ENCODE results near the gene RFWD3.
"Not testable (repeated sequence)": the region's sequence is repeated elsewhere in the genome, so short reads cannot be mapped to it uniquely, and the experiment has no call there.

Gene RFWD3

GRCh38 chr16:74666425-74667254 lies at the start of gene RFWD3:
RFWD3 (minus strand) TSS chr16:74666877; CDS start chr16:74661449, 5,428 bp downstream.
- DNase-seq (ENCODE audit: low read depth), result peak; percentile 97

GRCh38 chr16:74716355-74716754 lies 49.7 kb upstream of the RFWD3 start:
- DNase-seq (ENCODE audit: low read depth), result no peak

- DNase-seq (ENCODE audit: low read depth), result no peak
These were observed 47.2 kb upstream of the RFWD3 start for GRCh38 chr16:74713876-74714275.

GRCh38 chr16:74713325-74713724 lies 46.6 kb upstream of the RFWD3 start:
- no peak for DNase-seq (ENCODE audit: low read depth)

- no peak for DNase-seq (ENCODE audit: low read depth)
These were observed 45.3 kb upstream of the RFWD3 start for GRCh38 chr16:74711938-74712337.

- no peak for DNase-seq (ENCODE audit: low read depth)
These were observed 43.7 kb upstream of the RFWD3 start for GRCh38 chr16:74710401-74710800.

- peak; percentile 41 for DNase-seq (ENCODE audit: low read depth)
These were observed 42.8 kb upstream of the RFWD3 start for GRCh38 chr16:74709441-74709877.

GRCh38 chr16:74700438-74701225 lies 34.0 kb upstream of the RFWD3 start, which contains the start of gene MLKL:
MLKL (minus strand) TSS chr16:74700862; CDS start chr16:74695757, 5,105 bp downstream.
- peak; percentile 16 for DNase-seq (ENCODE audit: low read depth)

- DNase-seq (ENCODE audit: low read depth), result no peak
These were observed 33.4 kb upstream of the RFWD3 start for GRCh38 chr16:74700116-74700437.

- no peak for DNase-seq (ENCODE audit: low read depth)
These were observed 33.0 kb upstream of the RFWD3 start for GRCh38 chr16:74699666-74700065.

GRCh38 chr16:74698222-74698621 lies 31.5 kb upstream of the RFWD3 start:
- DNase-seq (ENCODE audit: low read depth), result no peak

- DNase-seq (ENCODE audit: low read depth), result peak; percentile 83
These were observed 29.1 kb upstream of the RFWD3 start for GRCh38 chr16:74695450-74696422.

- no peak for DNase-seq (ENCODE audit: low read depth)
These were observed 24.6 kb upstream of the RFWD3 start for GRCh38 chr16:74691093-74691855.

- DNase-seq (ENCODE audit: low read depth), result no peak
These were observed 15.9 kb upstream of the RFWD3 start for GRCh38 chr16:74682556-74682955.

- DNase-seq (ENCODE audit: low read depth), result no peak
These were observed 14.0 kb upstream of the RFWD3 start for GRCh38 chr16:74680681-74681080.

- no peak for DNase-seq (ENCODE audit: low read depth)
These were observed 13.3 kb upstream of the RFWD3 start for GRCh38 chr16:74679983-74680382.

GRCh38 chr16:74677868-74678267 lies 11.2 kb upstream of the RFWD3 start:
- DNase-seq (ENCODE audit: low read depth), result no peak

- DNase-seq (ENCODE audit: low read depth), result no peak
These were observed 7.2 kb upstream of the RFWD3 start for GRCh38 chr16:74673876-74674275.

- not testable (repeated sequence) for DNase-seq (ENCODE audit: low read depth)
These were observed 2.2 kb upstream of the RFWD3 start for GRCh38 chr16:74668877-74669276.

GRCh38 chr16:74667255-74667700 lies 601 bp upstream of the RFWD3 start:
- DNase-seq (ENCODE audit: low read depth), result no peak

GRCh38 chr16:74666010-74666421 lies 661 bp downstream of the RFWD3 start:
- DNase-seq (ENCODE audit: low read depth), result no peak

All from GM04504 (cell line).